ENCODE measurements around the gene VSTM2B.

DNA sequence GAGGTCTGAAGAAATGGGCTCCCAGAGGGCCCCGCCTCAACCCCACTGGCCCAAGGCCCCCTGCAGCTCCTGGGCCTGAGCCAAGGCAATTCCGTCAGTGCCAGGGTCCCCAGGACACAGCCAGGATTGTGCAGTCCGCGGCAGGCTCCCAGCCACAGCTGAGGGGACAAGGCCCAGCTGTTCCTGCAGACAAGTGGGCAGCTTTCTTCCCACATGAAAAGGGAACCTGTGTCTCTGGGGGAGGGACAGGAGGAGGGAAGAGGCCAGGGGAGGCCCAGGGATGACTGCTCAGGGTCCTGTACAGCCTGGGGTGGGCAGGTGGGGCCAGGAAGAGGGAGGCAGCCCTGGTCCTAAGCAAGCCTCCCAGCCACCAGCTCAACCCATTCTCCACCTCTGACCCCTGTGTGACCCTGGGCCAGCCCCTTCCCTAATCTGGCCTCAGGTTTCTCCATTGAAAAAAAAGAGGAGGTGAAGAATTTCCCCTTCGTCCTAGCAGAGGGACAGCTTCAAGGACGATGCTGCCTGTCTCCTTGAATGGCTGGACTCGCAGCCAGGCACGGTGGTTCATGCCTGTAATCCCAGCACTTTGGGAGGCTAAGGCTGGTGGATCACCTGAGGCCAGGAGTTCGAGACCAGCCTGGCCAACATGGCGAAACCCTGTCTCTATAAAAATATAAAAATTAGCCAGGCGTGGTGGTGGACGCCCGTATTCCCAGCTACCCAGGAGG is 20.5 kb upstream of the VSTM2B start:
- TF ChIP-seq, protein P1, sequence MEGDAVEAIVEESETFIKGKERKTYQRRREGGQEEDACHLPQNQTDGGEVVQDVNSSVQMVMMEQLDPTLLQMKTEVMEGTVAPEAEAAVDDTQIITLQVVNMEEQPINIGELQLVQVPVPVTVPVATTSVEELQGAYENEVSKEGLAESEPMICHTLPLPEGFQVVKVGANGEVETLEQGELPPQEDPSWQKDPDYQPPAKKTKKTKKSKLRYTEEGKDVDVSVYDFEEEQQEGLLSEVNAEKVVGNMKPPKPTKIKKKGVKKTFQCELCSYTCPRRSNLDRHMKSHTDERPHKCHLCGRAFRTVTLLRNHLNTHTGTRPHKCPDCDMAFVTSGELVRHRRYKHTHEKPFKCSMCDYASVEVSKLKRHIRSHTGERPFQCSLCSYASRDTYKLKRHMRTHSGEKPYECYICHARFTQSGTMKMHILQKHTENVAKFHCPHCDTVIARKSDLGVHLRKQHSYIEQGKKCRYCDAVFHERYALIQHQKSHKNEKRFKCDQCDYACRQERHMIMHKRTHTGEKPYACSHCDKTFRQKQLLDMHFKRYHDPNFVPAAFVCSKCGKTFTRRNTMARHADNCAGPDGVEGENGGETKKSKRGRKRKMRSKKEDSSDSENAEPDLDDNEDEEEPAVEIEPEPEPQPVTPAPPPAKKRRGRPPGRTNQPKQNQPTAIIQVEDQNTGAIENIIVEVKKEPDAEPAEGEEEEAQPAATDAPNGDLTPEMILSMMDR (conservative IDR thresholded peaks at IDR 0.05 in 1 of 2, IDR thresholded peaks at IDR 0.05 in 1 of 2; ENCODE audit: extremely low read depth in 1 of 2, insufficient read depth in 1 of 2, low read depth in 1 of 2, low read length in 2 of 2) = no peak
- TF ChIP-seq EZH2 (IDR thresholded peaks at IDR 0.05; ENCODE audit: borderline replicate concordance, low read length) = no peak
